Calu3 (cell line): Measurements from ENCODE around the gene PRR5. TPM values are rescaled to one million over a fixed set of nuclear protein-coding genes. Genes with fewer than 3 reads are reported as not detected.

Experiments used
- BruUV-seq: library from RNA; stranded (reverse); fragments of 400-500 nt; replicated peaks from 2 replicates; lab custom pipeline; 2021; lab: Mats Ljungman, UMichigan
- CTCF ChIA-PET: fragments of 300-600 bp; sonication (Branson Sonifier 250); formaldehyde crosslinking; loops from one replicate; lab custom pipeline; 2022; ENCODE audit warnings: antibody characterized with exemption; lab: Charles Lee
- DNase-seq: peaks from one replicate; pipeline ENCODE4 v3.0.0; 2022
- H3K27ac Mint-ChIP-seq: one replicate; pipeline ENCODE4 v1.8.0; 2022; ENCODE audit warnings: mixed read lengths; ENCODE audit not compliant: unreplicated experiment
- H3K27me3 Mint-ChIP-seq: one replicate; pipeline ENCODE4 v1.8.0; 2022; ENCODE audit warnings: mixed read lengths; ENCODE audit not compliant: unreplicated experiment
- H3K36me3 Mint-ChIP-seq: one replicate; pipeline ENCODE4 v1.8.0; 2022; ENCODE audit warnings: mild to moderate bottlenecking, moderate library complexity, mixed read lengths; ENCODE audit not compliant: insufficient read depth, unreplicated experiment
- H3K4me1 Mint-ChIP-seq: one replicate; pipeline ENCODE4 v1.8.0; 2022; ENCODE audit warnings: mild to moderate bottlenecking, low read depth, mixed read lengths; ENCODE audit not compliant: unreplicated experiment
- H3K4me3 Mint-ChIP-seq: one replicate; pipeline ENCODE4 v1.8.0; 2022; ENCODE audit warnings: mild to moderate bottlenecking, low read depth, moderate library complexity, mixed read lengths; ENCODE audit not compliant: unreplicated experiment
- H3K9me3 Mint-ChIP-seq: one replicate; pipeline ENCODE4 v1.8.0; 2022; ENCODE audit warnings: low read depth, mixed read lengths; ENCODE audit not compliant: unreplicated experiment
- CTCF ChIP-seq: fragments of 200-600 bp; IDR thresholded peaks from one replicate; pipeline ENCODE4 v1.8.0; 2022; ENCODE audit warnings: antibody characterized with exemption; ENCODE audit not compliant: unreplicated experiment
- intact Hi-C: fragments of 100-400 bp; cut with micrococcal nuclease; formaldehyde crosslinking; loops from one replicate; pipeline ENCODE4 v1.10.0; 2022; ENCODE audit not compliant: unreplicated experiment
- total RNA-seq: library from RNA; stranded (reverse); gene quantifications from 2 replicates; pipeline ENCODE4 v1.2.3, GENCODE V29; 2022

Gene PRR5
- total RNA-seq, 1 experiment from 2014 or later = 12.5 TPM

DNA sequence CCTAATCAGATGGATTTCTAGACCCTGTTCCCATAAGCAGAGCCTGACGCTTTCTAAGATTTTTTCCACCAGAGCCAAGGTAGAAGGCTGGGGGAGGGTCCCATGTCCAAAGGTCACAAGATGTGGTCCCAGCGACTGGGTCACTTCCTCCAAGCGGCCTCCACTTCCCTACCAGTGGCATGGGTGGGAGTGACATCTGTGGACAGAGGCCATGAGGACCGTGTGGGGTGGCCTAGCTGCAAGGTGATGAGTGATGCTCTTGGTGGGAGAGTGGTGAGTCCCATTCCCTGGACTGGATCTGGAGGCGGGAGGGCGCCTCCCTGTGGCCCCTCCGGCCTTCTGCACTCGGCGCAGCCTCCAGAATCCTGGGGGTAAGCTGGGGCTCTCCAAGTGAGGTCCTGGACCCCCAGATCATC lies 32.4 kb upstream of the PRR5 start:
- Mint-ChIP-seq H3K27ac (no peak overlapping the region), H3K27me3 (peaks cover 89% of the 10 kb centered on the region), H3K4me1 (no peaks in the 10 kb centered on the region), H3K36me3 (peaks cover 5% of the 10 kb centered on the region), H3K9me3 (no peaks in the 10 kb centered on the region), H3K4me3 (peak overlapping the region; percentile 68)
- intact Hi-C loops = no loop called here
- peak; percentile 25 for TF ChIP-seq CTCF
- DNase-seq = no peak
- CTCF ChIA-PET = interaction anchor here (0.5 kb wide), 1 partner anchor 410 kb away, joined by 4 read pairs; no protein-coding TSS in a partner anchor
- no TSS peak for BruUV-seq

DNA sequence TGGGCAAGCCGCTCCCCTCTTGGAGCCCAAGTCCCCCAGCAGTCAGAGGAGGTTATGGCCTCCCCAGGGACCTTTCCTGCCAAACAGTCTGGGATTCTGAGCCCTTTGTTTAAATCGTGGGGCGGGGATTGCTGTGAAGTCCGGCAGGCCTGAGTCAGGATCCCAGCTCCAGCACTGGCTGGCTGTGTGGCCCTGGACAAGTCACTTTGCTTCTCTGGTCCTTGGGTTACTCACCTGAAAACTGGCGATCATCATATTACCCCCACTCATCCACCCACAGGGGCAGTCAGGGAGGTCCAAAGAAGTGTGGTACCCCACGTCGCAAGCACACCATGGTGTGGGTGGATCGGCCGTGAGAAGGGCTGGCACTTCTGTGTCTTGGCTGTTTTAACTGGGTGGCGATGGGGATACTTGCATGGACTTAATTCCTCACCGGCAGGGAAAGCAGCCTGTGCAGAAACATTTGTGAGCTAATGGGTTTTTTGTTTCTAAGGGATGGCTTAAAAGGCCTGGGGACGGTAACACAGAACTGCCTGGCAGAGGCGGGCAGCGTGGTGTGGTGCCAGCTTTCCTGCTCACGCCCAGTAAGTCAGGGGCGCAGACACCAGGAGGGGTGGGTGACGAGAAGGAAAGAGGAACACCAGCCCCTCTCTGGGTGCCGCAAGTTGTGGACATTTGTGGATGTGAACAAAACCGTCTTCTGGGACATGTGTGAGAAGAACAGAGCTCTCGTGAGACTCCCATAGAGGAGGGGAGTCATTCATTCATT lies 31.6 kb upstream of the PRR5 start:
- no TSS peak for BruUV-seq
- H3K4me3 Mint-ChIP-seq = no peak overlapping the region
- CTCF ChIA-PET = no interaction called here
- no peak overlapping the region for H3K27ac Mint-ChIP-seq
- H3K27me3 Mint-ChIP-seq = peaks cover 89% of the 10 kb centered on the region
- no peaks in the 10 kb centered on the region for H3K9me3 Mint-ChIP-seq
- H3K4me1 Mint-ChIP-seq = no peaks in the 10 kb centered on the region
- DNase-seq = no peak
- H3K36me3 Mint-ChIP-seq = peaks cover 5% of the 10 kb centered on the region
- no peak for TF ChIP-seq CTCF
- intact Hi-C loops = no loop called here

GRCh38 chr22:44671742-44672141 lies 30.3 kb upstream of the PRR5 start:
- DNase-seq = no peak
- Mint-ChIP-seq H3K27ac (no peak overlapping the region), H3K4me1 (no peaks in the 10 kb centered on the region), H3K36me3 (peaks cover 5% of the 10 kb centered on the region), H3K4me3 (no peak overlapping the region), H3K9me3 (no peaks in the 10 kb centered on the region), H3K27me3 (peaks cover 89% of the 10 kb centered on the region)
- no TSS peak for BruUV-seq
- intact Hi-C loops = no loop called here
- CTCF ChIA-PET = interaction anchor here (0.6 kb wide), 1 partner anchor 452 kb away, joined by 3 read pairs; no protein-coding TSS in a partner anchor
- no peak for TF ChIP-seq CTCF

GRCh38 chr22:44672632-44673031 lies 29.4 kb upstream of the PRR5 start:
- CTCF ChIA-PET = no interaction called here
- H3K4me3 Mint-ChIP-seq = no peak overlapping the region
- H3K9me3 Mint-ChIP-seq = no peaks in the 10 kb centered on the region
- no peaks in the 10 kb centered on the region for H3K4me1 Mint-ChIP-seq
- peaks cover 5% of the 10 kb centered on the region for H3K36me3 Mint-ChIP-seq
- no TSS peak for BruUV-seq
- peaks cover 84% of the 10 kb centered on the region for H3K27me3 Mint-ChIP-seq
- intact Hi-C loops = no loop called here
- no peak overlapping the region for H3K27ac Mint-ChIP-seq
- DNase-seq = no peak
- TF ChIP-seq CTCF = no peak
